Measurements from ENCODE around the gene CTRL.

CTRL gene

DNA sequence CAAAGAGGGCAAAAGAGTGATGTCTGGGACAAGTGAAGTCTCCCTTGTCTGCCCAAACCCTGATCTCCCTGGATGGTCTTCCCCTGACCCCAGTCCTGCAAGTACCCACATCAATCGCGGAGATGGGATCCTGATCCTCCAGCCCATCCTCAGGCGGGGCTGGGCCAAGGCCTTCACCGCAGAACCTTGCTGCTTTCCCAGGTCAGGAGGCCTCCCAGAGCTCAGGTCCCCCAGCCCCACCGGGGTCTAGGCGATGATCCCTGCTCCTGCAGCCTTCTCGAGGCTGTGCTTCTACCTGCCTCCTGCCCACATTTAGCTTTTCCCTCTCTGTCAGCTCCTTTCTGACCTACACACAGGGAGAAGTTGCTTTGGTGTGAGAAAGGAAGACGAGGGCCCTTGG is 30.5 kb upstream of the CTRL start:
- DNase-seq: no peak

DNA sequence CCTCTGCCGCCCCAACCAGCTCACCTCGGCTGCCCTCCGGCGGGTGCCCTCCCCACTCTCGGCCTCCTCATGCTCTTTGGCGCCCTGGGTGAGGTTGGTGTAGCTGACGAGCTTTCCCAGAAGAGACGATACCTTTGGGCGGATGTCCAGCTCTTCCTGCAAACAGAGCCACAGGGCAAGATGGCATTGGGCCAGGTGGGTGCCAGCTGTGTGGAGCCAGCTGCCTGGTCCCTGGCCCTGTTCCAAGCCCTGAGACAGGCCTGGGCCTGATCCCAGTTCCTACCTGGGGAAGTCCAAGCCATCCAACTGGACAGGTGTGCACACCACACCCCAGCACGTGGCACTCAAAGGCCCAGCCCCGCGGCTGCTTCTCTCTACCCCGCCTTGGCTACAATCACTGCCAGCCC is 29.9 kb upstream of the CTRL start:
- DNase-seq: no peak

DNA sequence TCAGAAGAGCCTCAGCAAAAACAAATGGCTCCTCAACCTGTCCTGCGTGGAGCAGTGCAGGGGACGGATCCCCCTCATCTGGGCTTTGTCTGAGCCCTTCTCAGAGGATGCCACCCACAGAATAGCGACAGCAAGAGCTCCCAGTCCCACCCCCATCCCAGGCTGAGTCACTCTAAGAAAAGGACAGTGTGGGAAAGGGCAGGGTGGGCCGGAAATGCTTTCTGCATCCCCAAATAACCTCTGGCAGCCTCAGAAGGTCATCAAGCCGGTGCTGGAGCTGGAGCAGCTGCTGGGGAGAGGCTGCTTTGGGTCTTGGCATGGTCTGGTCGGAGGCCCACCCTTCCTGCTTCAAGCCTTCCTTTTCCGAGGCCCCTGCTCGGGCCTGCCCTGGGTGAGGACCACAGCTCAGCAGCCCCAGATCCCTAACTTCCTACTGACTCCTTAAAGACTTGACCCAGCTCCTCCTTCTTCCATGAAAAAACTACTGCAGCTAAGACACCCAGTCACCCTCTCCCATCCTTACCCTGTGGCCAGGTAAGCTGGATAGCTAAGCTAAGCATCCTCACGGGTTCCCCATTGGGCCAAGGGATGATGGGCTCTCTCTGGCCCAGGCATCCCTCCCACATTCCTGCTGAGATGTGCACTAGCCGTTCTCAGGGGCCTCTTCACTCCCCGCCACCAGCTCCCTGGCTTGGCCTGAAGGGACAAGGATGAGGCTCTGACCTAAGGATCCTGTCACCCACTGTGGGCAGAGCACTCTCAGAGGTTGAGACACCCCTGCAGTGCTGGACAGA is 28.1 kb upstream of the CTRL start:
- DNase-seq: no peak

DNA sequence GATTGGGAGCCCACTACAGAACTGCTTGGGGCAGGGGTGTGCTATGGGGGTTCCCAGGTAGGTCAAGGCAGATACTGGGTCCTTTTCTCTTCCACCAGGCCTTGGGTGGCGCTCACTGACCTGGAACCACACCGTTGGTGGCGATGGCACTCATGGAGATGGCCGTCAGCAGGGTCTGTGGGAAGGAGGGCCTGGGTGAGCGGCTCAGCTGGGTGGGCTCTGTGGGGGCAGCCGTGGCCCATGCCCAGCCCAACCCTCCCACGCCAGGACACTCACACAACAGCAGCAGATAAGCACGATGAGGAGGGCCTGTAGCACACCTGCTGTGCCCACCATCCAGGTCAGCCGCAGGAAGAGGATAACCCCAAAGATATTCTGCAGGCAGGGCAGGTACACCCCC is 26.0 kb upstream of the CTRL start:
- DNase-seq: no peak

DNA sequence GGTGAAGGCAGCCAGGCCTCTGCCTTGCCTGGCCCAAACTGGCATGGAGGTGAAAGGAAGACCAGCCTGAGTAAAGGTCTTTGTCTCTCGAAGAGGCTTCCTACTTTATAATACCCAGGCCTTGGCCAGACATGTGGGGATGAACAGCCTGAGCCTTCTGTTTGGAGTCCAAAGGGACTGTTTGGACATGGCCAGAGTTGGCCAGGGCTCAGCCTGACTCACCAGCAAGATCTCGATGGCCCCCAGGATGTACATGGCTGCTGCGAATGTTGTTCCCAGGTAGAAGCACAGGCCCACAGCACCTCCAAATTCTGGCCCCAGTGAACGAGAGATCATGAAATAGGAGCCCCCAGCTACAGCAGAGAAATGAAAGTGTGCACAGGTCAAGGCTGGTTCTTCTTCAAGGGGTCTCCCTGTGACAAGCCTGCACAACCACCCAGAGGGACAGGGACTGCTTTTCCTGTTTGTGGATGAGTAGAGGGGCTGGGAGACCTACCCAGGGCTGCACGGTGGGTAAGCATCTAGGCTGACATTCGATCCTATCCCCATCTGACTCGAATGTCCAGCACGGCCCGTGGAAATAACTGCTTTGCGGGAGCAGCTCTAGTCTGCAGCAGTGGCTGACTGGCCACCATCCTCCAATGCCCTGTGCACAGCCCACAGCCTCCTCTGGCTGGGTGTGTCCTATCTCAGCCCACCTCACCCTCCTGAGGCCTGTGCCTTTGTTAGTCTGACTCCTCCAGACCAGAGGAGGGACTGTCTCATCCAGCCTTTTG is 22.9 kb upstream of the CTRL start:
- DNase-seq: no peak

DNA sequence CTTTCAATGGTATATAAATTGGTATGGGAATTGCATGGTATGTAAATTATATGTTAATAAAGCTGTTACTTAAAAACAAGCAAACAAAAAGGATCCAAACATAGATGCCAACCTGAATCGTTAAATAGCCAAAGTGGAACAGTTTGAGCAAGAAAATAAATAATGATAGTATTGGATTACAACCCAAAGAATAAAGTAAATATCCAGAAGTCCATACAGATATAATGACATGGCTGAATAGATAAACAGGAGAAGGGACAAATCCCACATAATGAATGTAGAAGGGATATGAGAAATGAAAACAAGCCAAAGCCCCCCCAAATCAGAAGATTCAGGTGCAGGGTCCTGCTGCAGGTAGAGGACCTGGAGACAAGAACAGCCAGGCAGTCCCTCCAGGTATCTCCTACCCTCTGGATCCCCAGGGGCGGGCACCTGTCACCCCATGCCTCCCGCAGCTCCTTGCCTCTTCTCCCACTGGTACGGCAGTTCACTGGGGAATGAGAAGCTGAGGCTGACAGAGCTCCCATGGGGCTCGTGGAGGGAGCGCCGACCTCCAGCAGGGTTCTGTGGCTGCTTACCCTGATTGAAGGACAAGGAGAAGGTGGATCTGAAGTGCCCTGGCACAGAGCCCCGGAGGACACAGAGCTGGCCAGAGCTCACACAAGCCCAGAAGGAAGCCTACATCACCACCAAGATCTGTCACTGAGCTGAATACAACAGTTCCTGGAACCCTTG is 22.1 kb upstream of the CTRL start:
- no peak for DNase-seq

DNA sequence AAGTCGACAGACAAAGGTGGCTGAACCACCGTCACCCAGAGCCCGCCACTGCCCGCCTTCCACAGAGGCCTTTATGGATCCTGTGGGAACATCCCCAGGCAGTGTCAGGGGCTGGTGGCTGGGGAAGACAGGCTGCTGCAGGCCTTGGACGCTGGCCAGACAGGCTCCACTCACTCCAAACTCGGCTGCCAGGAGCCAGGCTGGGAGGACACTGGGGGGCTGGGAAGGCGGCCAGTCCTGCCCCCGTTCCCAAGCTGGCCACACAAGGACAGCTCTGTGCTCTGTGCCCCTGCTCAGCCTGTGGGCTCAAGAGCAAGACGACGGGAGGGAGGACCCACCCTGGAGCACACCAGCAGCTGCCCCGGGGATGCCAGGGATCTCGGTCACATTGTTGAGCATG is 19.8 kb upstream of the CTRL start:
- no peak for DNase-seq

DNA sequence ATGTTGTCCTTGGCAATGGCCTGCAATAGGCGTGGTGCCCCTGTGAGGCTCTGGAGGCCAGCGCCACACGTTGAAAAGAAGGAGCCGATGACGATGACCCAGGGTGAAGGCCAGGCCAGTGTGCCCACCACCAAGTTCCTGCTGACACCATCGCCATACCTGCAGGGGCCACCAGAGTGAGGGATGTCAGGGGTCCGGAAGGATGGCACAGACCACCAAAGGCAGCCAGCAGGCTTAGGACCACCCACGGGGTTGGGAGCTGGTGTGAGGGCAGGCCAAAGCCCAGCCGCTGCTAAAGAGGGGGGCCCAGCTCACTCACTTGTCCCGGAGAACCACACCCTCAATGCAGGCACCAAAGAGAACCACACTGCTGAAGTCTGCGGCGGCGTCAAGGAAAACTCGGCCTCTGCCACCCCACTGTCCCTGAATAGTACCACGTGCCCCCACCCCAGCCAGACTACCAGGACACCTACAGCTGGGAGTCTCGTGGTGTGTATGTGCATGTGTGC is 18.7 kb upstream of the CTRL start:
- no peak for DNase-seq

DNA sequence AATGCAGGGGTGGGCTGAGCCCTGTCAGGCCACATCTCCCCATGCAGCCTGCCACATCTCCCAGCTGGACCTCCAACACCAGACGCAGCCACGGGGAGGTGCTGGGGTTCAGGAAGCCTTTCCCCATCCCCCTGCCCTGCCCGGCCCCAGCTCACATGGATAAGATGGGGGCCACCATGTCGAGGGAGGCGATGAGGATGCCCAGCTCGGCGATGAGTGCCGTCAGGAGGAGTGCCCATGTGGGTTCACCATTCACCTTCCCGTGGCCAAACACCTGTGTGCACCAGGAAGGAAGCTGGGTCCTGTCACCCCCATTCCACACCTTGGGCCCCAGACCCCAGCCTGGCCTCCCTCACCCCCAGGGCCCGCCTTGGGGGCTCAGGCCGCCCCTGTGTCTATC is 18.0 kb upstream of the CTRL start:
- no peak for DNase-seq

DNA sequence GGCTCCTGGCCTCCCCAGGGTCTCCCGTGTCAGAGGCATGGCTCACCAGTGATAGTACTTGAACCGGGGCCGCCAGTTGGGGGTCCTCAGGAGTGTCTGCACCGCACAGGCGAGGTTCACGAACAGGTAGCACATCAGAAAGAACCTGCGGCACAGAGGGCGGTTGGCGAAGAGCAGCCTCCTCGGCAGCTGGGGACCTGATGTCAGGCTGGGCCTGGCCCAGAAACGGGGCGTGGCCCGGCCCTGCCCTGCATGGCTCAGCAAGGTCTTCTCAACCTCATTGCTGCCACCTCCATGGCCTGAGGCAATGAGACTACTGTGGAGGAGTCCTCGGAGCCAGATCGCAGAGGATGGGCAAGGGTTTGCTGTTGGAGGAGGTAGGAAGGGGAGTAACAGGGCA is 16.4 kb upstream of the CTRL start:
- DNase-seq: no peak

DNA sequence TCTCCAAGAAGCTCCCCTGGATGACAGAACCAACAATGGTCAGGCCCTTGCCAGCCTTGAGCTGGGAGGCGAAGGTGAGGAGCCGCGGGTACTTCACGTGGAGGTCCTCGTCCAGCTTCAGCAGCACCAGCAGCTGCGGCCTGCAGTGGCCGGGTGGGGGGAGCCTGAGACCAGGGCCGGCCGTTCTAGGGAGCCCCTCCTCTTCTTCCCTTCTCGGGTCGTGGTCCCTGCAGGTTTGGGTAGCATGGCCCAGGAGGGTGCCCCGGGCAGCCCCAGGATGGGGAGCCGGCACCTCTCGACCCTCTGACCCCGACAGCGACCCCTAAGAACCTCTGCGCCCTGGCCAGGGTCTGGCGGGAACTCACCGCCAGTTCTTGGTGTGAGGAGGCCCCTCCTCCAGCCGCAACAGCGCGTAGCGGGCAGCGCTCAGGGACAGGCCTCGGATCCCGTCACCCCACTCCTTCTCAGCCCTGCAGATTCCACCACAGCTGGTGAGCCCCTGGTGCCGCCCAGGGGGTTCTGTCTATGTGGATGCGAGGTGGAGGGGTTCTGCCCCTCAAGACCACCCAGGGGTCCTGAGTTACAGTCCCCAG is 15.4 kb upstream of the CTRL start:
- DNase-seq: no peak

DNA sequence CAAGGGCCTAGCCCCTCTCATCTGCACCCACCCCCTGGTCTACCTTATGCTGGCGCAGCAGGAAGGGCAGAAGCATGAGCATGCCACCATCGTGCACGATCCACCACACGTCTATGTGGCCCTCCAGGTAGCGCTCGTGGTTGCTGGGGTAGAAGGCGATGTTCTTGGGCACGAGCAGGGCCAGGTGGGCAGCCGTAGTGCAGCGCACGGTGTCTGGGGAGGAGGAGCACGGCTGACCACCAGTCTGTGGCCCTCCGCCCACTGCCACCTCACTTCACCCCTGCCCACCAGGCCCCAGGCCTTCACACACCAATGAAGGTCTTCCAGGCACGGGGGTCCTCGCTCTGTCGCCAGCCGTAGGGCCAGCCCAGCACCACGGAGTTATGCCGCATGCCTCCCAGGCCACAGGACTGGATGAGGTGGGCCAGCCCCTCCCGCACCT is 14.5 kb upstream of the CTRL start:
- DNase-seq: no peak

DNA sequence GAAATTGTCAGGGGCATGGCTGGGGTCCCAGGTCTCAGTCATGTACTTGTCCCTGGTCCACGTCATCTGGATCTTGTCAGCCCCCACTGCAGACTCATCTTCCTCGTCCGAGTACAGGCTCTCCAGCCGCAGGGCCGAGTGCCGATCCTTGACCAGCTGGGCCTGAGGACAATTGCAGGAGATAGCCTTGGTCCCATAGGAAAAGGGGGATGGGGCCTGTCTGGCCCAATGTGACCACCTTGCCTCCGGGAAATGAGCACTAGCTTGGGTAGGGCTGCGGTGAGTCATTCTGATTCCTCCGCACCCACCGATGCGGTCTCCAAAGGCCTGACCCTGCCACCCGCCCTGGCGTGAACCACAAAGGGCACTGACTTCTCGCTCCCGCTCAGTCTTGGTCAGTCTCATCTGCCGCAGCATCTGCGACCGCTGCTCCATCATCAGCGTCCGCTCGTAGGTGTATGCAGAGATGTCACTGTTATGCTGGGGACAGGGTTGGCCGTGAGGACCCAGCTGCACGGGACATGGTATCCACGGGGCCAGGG is 13.8 kb upstream of the CTRL start:
- DNase-seq: no peak

DNA sequence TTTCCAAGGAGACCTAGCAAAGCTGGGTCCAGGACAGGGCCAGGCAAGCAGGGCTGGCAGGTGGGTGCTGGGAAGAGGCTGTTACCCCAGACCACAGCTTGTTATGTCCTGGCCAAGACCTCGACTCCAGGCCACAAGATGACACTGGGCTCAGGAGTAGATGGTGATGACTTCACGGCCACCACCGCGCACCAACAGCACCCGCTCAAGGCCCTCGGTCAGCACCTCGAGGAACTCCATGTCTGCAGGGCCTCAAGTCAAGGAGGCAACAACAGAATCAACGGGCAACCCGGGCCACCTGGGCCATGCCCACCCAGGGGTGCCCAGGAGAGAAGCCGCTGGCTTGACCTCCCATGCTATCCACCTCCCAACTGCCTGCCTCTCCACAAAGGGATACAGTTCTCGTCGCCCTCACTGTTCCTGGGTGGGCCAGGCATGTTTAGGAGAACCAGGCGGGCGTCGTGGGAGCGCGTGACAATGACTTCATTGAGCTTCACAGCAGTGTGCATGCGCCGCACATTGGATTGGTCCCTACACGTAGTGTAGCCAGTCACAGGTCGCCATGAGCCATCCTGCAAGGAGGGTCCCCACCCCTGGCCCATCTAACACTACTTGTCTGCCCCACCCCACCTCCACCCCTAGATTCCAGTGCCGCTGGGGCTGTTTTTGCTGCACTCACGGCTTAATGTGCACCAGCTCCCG is 13.2 kb upstream of the CTRL start:
- no peak for DNase-seq

DNA sequence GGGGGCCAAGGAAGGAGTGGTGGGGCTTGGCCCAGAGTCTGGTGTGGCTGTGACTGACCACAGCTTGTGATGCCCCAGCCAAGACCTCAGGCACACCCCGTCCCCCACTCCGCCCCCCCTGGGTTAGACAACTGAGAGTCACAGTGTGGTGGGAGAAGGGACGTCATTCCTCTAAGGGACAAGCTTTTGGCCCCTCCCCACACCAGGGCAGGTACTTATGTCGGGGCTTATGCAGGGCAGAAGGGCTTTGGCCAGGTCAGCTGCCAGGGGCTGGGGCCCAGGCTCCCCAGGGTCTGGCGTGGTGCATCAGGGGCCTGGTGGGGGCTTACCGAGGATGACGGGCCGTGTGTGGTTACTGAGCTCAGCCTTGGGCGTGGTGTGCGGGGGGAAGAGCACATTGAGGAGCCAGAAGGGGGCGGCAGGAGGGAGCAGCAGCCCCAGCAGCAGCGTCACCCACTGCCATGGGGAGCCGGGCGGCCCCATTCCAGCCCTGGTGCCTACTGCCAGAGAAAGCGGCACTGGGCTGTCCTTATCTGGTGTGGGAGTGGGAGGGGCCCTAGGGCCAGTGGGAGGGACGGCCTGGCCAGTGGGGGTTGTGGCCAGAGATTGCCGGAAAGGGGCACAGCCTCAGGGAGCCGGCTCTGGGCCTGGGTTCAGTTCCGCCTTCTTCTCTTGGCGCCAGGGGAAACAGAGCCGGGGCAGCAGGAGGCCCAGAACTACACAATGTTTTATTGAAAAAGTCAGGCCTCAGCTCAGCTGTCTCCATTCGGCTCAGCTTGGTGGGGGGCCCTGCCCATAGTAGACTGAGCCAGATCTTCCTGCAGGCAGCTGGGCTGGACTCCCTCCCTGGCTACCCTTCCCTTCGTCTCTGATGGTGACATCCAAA is 12.2 kb upstream of the CTRL start, which contains the start of gene LCAT:
Gene LCAT, minus strand, starts transcription at position 502 of the 886 bp plus-strand sequence. Its CDS starts 19 bp downstream, at position 483.
- no peak for DNase-seq

DNA sequence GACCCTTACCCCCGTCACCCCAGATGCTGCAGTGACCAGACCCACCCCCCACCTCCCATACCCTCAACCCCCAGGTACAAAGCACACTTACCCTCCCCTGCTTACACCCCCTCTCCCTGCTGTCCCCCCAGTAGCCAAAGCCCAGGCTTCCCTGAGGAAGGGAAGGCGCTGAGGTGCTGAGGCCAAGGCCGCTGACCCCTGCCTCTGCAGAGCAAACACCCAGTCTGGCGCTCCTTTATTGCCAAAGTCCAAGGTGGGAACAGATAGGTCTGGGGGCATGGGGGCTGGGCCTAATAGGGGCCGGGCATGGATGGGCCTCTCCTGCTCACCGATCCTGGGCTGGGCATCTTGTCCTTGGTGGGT is 11.6 kb upstream of the CTRL start:
- no peak for DNase-seq

DNA sequence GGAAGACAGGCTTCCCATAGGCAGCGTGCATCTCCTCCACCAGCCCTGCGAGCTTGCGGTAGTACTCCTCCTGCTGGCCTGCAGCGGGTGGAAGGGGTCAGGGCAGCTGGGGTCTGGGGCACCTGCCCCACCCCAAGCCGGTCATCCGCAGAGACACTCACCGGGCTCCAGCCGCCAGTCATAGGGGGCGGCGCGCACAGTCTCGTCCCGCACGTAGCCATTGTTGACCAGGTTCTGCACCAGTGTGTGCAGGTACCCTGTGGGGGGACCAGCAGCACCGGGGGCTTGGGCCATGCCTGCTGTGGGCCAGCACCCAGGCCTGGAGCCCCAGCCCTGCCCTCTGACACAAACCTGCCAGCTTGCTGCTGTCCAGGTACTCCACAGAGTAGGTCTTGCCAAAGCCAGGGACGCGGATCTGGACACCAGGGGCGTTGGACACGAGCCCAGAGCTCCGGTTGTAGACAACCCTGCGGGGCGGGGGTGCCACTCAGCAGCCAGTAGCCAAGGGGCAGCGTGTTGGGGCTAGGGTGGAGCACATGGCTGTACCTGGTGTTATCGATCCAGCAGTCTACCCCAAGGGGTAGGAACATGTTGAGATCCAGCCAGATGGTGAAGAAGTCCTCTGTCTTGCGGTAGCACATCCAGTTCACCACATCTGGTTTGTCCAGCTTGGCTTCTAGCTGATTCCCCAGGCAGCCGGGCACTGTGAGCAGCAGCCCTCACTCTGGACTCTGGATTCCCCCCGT is 11.0 kb upstream of the CTRL start:
- no peak for DNase-seq

DNA sequence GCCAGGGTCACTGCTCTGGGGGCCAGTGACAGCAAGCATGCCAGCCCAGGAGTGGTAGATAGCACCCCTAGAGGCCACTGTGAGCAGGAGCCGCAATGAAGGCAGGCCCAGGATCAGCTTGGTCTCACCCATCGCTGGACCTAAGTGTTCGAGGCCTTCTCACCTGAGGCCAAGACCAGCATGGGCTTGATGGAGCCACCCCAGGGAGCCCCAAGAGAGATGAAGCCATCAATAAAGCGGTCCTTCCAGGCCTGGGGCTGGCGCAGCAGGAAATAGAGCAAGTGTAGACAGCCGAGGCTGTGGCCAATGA is 10.5 kb upstream of the CTRL start:
- DNase-seq: no peak

DNA sequence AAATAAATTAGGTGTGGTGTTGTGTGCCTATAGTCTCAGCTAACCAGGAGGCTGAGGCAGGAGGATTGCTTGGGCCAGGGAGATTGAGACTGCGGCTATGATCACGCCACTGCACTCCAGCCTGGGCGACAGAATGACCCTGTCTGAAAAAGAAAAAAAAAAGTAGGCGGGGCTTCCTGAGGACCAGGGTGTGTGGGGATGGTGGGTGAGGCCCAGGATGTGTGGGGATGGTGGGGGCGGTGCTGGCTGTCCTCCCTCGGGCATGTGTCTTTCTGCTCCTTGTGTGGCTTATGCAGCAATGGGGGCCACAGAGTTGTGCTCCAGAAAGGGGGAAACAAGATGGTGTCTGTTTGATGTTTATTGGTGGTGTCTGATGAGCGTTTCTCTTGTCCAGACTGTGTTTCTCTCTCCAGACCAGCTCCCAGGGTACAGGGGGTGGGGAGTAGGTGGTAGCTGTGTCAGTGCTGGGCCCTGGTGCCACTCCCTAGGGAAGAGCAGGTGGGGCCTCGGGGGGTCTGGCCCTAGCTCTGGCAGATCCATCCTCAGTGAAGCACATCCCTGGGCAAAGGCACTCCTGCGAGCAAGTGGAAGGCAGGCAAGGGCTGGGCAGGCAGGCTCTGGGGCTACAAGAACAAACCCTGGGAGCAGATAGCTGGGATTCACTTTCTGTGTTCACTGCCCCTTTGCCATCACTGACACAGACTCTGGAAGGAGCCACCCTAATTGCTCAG is 10.0 kb upstream of the CTRL start:
- DNase-seq: no peak
